Spleen (tissue), 7 donors: ENCODE results near the gene DAB2IP.

ENCODE experiments used
- CTCF ChIP-seq, 11 experiments: fragments of 200-600 bp in 7 of 11; fragments of 450-650 bp in 4 of 11; sonication (generic) in 4 of 11; IDR thresholded peaks in 8 of 11; conservative IDR thresholded peaks in 3 of 11; 1 replicate in 7 of 11; 2 replicates in 4 of 11; pipeline versions ENCODE4 v1.4.0 to v1.8.0; 2016 to 2021; ENCODE audit warnings: antibody characterized with exemption in 11 of 11, inconsistent platforms in 4 of 11, mild to moderate bottlenecking in 1 of 11
- POLR2A ChIP-seq, 3 donors: fragments of 450-650 bp; IDR thresholded peaks; one replicate each; pipeline ENCODE4 v1.5.1; 2017; ENCODE audit warnings: antibody characterized with exemption in 3 of 3, mild to moderate bottlenecking in 1 of 3
- donor health status: DM: no; HTN: no; CAD: no; lungs with moderate emphysema.
- donor health status: DM: no; HTN: no; CAD: no.
- donor health status: DM: no; HTN: no; CAD: no.

DNA sequence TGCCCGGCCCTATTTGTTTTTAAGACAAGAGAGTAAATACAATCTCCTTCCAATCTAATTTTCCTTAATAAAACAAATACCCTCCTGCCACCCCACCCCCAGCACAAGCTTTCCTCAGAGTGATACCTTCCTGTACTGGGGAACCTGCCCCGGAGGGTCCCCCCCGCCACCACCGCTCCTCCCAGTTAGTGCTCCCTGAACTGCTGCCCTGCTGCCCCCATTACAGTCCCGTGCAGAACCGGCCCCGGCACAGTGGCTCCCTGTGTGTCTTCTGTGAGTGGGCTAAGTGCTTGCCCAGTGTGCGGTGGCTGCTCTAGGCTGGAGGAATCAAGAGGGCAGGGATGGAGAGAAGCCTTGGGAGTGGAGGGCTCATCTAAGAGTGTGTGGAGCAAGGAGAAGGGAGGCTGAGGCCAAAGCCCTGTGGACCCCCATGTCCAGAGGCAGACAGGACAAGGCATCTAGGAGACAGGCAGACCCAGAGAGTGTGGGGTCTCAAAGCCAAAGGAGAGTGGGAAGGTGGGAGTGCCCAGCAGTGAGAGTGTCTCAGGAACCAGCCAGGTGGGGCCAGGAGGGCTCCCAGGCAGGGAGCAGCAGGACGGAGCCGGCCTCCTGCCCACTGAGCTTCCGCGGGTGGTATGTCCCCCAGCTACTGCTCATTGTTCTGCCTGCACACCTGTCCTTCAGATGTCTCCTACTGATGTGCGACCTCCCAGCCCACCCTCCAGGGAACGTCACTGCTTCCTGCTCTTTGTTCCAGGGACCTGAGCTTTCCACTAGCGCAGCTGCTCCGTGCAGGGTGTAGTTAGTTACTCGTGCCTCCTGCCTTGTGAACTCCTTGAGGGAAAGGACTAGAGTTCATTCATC, 129.0 kb downstream of the DAB2IP start:
- no peak for TF ChIP-seq POLR2A (IDR thresholded peaks at IDR 0.05)
- no peak for TF ChIP-seq CTCF (IDR thresholded peaks at IDR 0.05 in 8 of 11, conservative IDR thresholded peaks at IDR 0.05 in 3 of 11)
